H9 (cell line): ENCODE data around the gene OFD1. TPM values are rescaled to one million over a fixed set of nuclear protein-coding genes. Genes with fewer than 3 reads are reported as not detected.

Experiments used
- DNase-seq: peaks from one replicate; pipeline ENCODE4 v3.0.0-alpha.2; 2017
- H2AFZ ChIP-seq: one replicate; pipeline ENCODE4 v1.6.1; 2013; ENCODE audit warnings: mild to moderate bottlenecking, low read length, control low read depth, moderate library complexity
- H2AK5ac ChIP-seq: 2 replicates; pipeline ENCODE4 v1.6.1; 2013; ENCODE audit warnings: low read length, control low read depth, mixed read lengths; ENCODE audit not compliant: insufficient read length
- H2BK120ac ChIP-seq: one replicate; pipeline ENCODE4 v1.6.1; 2013; ENCODE audit warnings: low read depth, mild to moderate bottlenecking, low read length, control low read depth, inconsistent platforms; ENCODE audit not compliant: poor library complexity, severe bottlenecking
- H2BK12ac ChIP-seq: 2 replicates; pipeline ENCODE4 v1.6.1; 2013; ENCODE audit warnings: low read length, control low read depth, mixed read lengths, low read depth; ENCODE audit not compliant: insufficient read length
- H2BK15ac ChIP-seq: 2 replicates; pipeline ENCODE4 v1.6.1; 2013; ENCODE audit warnings: low read depth, low read length, control low read depth
- H2BK20ac ChIP-seq: one replicate; pipeline ENCODE4 v1.6.1; 2013; ENCODE audit warnings: low read depth, mild to moderate bottlenecking, low read length, control low read depth, inconsistent platforms; ENCODE audit not compliant: poor library complexity, severe bottlenecking
- H2BK5ac ChIP-seq: 2 replicates; pipeline ENCODE4 v1.6.1; 2013; ENCODE audit warnings: low read length, control low read depth, mixed read lengths; ENCODE audit not compliant: insufficient read length
- H3K14ac ChIP-seq: 2 replicates; pipeline ENCODE4 v1.6.1; 2013; ENCODE audit warnings: low read length, control low read depth; ENCODE audit not compliant: insufficient read depth
- H3K18ac ChIP-seq: 2 replicates; pipeline ENCODE4 v1.6.1; 2013; ENCODE audit warnings: low read depth, mild to moderate bottlenecking, mixed read lengths, low read length, control low read depth; ENCODE audit not compliant: insufficient read length
- H3K23ac ChIP-seq: 2 replicates; pipeline ENCODE4 v1.6.1; 2013; ENCODE audit warnings: low read length, control low read depth, mixed read lengths, low read depth; ENCODE audit not compliant: insufficient read length
- H3K23me2 ChIP-seq: 2 replicates; pipeline ENCODE4 v1.6.1; 2013; ENCODE audit warnings: low read depth, mild to moderate bottlenecking, mixed read lengths, low read length, control low read depth; ENCODE audit not compliant: insufficient read length, poor library complexity, severe bottlenecking
- H3K27ac ChIP-seq: 2 replicates; pipeline ENCODE4 v1.5.1; 2013; ENCODE audit warnings: low read length, control low read depth, mixed read lengths, low read depth; ENCODE audit not compliant: insufficient read length
- H3K27me3 ChIP-seq: 2 replicates; pipeline ENCODE4 v1.6.1; 2013; ENCODE audit warnings: low read length, control low read depth, inconsistent platforms; ENCODE audit not compliant: insufficient read depth
- H3K4ac ChIP-seq: 2 replicates; pipeline ENCODE4 v1.6.1; 2013; ENCODE audit warnings: low read depth, mild to moderate bottlenecking, control low read depth, inconsistent platforms, low read length, moderate library complexity
- H3K4me1 ChIP-seq: 2 replicates; pipeline ENCODE4 v1.6.1; 2013; ENCODE audit warnings: low read length, control low read depth, inconsistent platforms; ENCODE audit not compliant: insufficient read depth
- H3K4me2 ChIP-seq: 2 replicates; pipeline ENCODE4 v1.6.1; 2013; ENCODE audit warnings: low read length, control low read depth, mixed read lengths; ENCODE audit not compliant: insufficient read length, insufficient read depth
- H3K56ac ChIP-seq: 2 replicates; pipeline ENCODE4 v1.6.1; 2013; ENCODE audit warnings: low read depth, mild to moderate bottlenecking, mixed read lengths, low read length, control low read depth; ENCODE audit not compliant: insufficient read length
- H3K79me1 ChIP-seq: 2 replicates; pipeline ENCODE4 v1.6.1; 2013; ENCODE audit warnings: low read depth, mild to moderate bottlenecking, moderate library complexity, low read length, control low read depth, inconsistent platforms; ENCODE audit not compliant: insufficient read depth, poor library complexity, severe bottlenecking
- H3K79me2 ChIP-seq: 2 replicates; pipeline ENCODE4 v1.6.1; 2013; ENCODE audit warnings: low read length, control low read depth, inconsistent platforms; ENCODE audit not compliant: insufficient read depth
- H3K9ac ChIP-seq: 2 replicates; pipeline ENCODE4 v1.6.1; 2013; ENCODE audit warnings: low read length, control low read depth, mixed read lengths; ENCODE audit not compliant: insufficient read length; ENCODE audit errors: extremely low read depth
- H3K9me3 ChIP-seq: one replicate; pipeline ENCODE4 v1.6.1; 2013; ENCODE audit warnings: low read depth, low read length, inconsistent platforms; ENCODE audit not compliant: control insufficient read depth
- H3T11ph ChIP-seq: one replicate; pipeline ENCODE4 v1.6.1; 2013; ENCODE audit warnings: mild to moderate bottlenecking, low read length, control low read depth, inconsistent platforms
- H4K20me1 ChIP-seq: one replicate; pipeline ENCODE4 v1.6.1; 2013; ENCODE audit not compliant: control insufficient read depth, insufficient read length, insufficient read depth
- H4K5ac ChIP-seq: 2 replicates; pipeline ENCODE4 v1.6.1; 2013; ENCODE audit warnings: low read depth, mild to moderate bottlenecking, mixed read lengths, low read length, control low read depth; ENCODE audit not compliant: insufficient read length
- H4K8ac ChIP-seq: replicated peaks from 2 replicates; pipeline ENCODE4 v1.6.1; 2013; ENCODE audit warnings: low read length, control low read depth, mixed read lengths, low read depth; ENCODE audit not compliant: insufficient read length
- H4K91ac ChIP-seq: 2 replicates; pipeline ENCODE4 v1.6.1; 2013; ENCODE audit warnings: low read depth, mild to moderate bottlenecking, moderate library complexity, mixed read lengths, low read length, control low read depth; ENCODE audit not compliant: insufficient read length
- H3K27ac Mint-ChIP-seq, 3 experiments: 2 replicates in 2 of 3; 3 replicates in 1 of 3; pipeline ENCODE4 v1.8.0; 2020 to 2021; ENCODE audit warnings: mixed read lengths in 3 of 3, mild to moderate bottlenecking in 1 of 3, moderate library complexity in 1 of 3
- H3K27me3 Mint-ChIP-seq: 2 replicates; pipeline ENCODE4 v1.8.0; 2021; ENCODE audit warnings: low read depth, mild to moderate bottlenecking, moderate library complexity, mixed read lengths
- H3K36me3 Mint-ChIP-seq, 3 experiments: 2 replicates in 2 of 3; 3 replicates in 1 of 3; pipeline ENCODE4 v1.8.0; 2020 to 2021; ENCODE audit warnings: low read depth in 3 of 3, mixed read lengths in 3 of 3; ENCODE audit not compliant: insufficient read depth in 1 of 3
- H3K4me1 Mint-ChIP-seq, 2 experiments: 2 replicates each; pipeline ENCODE4 v1.8.0; 2020; ENCODE audit warnings: mixed read lengths in 2 of 2
- H3K4me3 Mint-ChIP-seq, 2 experiments: 2 replicates in 1 of 2; 3 replicates in 1 of 2; pipeline ENCODE4 v1.8.0; 2020 to 2021; ENCODE audit warnings: mild to moderate bottlenecking in 2 of 2, mixed read lengths in 2 of 2, moderate library complexity in 1 of 2
- H3K9me3 Mint-ChIP-seq, 2 experiments: 2 replicates in 1 of 2; 3 replicates in 1 of 2; pipeline ENCODE4 v1.8.0; 2020; ENCODE audit warnings: mild to moderate bottlenecking in 2 of 2, mixed read lengths in 2 of 2, moderate library complexity in 1 of 2
- CTCF ChIP-seq: fragments of 200-600 bp; sonication (generic); conservative IDR thresholded peaks from 3 replicates; pipeline ENCODE4 v1.8.0; 2021; ENCODE audit warnings: antibody characterized with exemption, mild to moderate bottlenecking
- WGBS: extraction: QIAGEN DNeasy Blood & Tissue Kit; methylation state at CpG from one replicate; pipeline ENCODE4 v1.1.7; 2013; ENCODE audit warnings: missing lambda C conversion rate, low lambda C conversion rate, mixed read lengths; ENCODE audit not compliant: insufficient read length; ENCODE audit errors: extremely low coverage; 5-methylcytosine and 5-hydroxymethylcytosine counted together
- total RNA-seq: library from RNA; stranded (reverse); gene quantifications from 2 replicates; pipeline ENCODE4 v1.2.1, GENCODE V29; 2021

The OFD1 gene
- total RNA-seq, 1 experiment from 2014 or later: 36.0 TPM

- no peak overlapping the region for H3K4ac ChIP-seq
- WGBS: no CpG with 5 or more reads among the region's 4 CpGs
- no peaks in the 10 kb centered on the region for H4K20me1 ChIP-seq
- no peak overlapping the region for H3K23ac ChIP-seq
- peaks cover 0 to 16% of the 10 kb centered on the region in 2 experiments; a peak in 3 of 4 replicates for H3K4me1 Mint-ChIP-seq
- H2BK120ac ChIP-seq: no peak overlapping the region
- no peak for DNase-seq
- no peaks in the 10 kb centered on the region for H3K27me3 ChIP-seq
- H3K79me2 ChIP-seq: no peaks in the 10 kb centered on the region
- no peak overlapping the region for H3K4me2 ChIP-seq
- H3K79me1 ChIP-seq: no peaks in the 10 kb centered on the region
- no peak for TF ChIP-seq CTCF
- no peak overlapping the region for H3K27ac Mint-ChIP-seq
- H2BK12ac ChIP-seq: no peak overlapping the region
- no peak overlapping the region for H2BK20ac ChIP-seq
- H3K9me3 Mint-ChIP-seq: peaks cover 16 to 27% of the 10 kb centered on the region in 2 experiments
- H3K27ac ChIP-seq: no peak overlapping the region
- peaks cover 10 to 47% (median 30%) of the 10 kb centered on the region in 3 experiments for H3K36me3 Mint-ChIP-seq
- H3K27me3 Mint-ChIP-seq: no peaks in the 10 kb centered on the region; the same call in 1 of the 2 replicates
- H4K8ac ChIP-seq: no peak overlapping the region
- H2BK5ac ChIP-seq: no peak overlapping the region
- H4K5ac ChIP-seq: no peak overlapping the region
- no peak overlapping the region for H3K56ac ChIP-seq
- H3T11ph ChIP-seq: no peak overlapping the region
- no peak overlapping the region for H3K4me3 Mint-ChIP-seq
- H3K9ac ChIP-seq: no peak overlapping the region
- H3K9me3 ChIP-seq: no peaks in the 10 kb centered on the region
- peaks cover 3% of the 10 kb centered on the region; the same call in 1 of the 2 replicates for H3K4me1 ChIP-seq
- H2AFZ ChIP-seq: no peak overlapping the region
- H4K91ac ChIP-seq: no peak overlapping the region
- no peak overlapping the region for H2BK15ac ChIP-seq
- H2AK5ac ChIP-seq: no peak overlapping the region
- no peaks in the 10 kb centered on the region for H3K23me2 ChIP-seq
- no peak overlapping the region for H3K18ac ChIP-seq
- no peak overlapping the region for H3K14ac ChIP-seq
These were observed 23.4 kb upstream of the OFD1 start for GRCh38 chrX:13711141-13711540.
